HG03045 (cell line): Measurements from ENCODE around the gene PIGL.
"Not testable (repeated sequence)": the region's sequence is repeated elsewhere in the genome, so short reads cannot be mapped to it uniquely, and the experiment has no call there.

ENCODE experiments used
- ATAC-seq: cut with Tn5 transposase; IDR thresholded peaks from one replicate; pipeline ENCODE4 v1.9.1; 2021; ENCODE audit warnings: mild to moderate bottlenecking, moderate library complexity; ENCODE audit not compliant: unreplicated experiment

PIGL gene

GRCh38 chr17:16304830-16305229 is 87.8 kb downstream of the PIGL start:
- ATAC-seq = no peak

GRCh38 chr17:16306211-16306610 is 89.2 kb downstream of the PIGL start:
- ATAC-seq = no peak

DNA sequence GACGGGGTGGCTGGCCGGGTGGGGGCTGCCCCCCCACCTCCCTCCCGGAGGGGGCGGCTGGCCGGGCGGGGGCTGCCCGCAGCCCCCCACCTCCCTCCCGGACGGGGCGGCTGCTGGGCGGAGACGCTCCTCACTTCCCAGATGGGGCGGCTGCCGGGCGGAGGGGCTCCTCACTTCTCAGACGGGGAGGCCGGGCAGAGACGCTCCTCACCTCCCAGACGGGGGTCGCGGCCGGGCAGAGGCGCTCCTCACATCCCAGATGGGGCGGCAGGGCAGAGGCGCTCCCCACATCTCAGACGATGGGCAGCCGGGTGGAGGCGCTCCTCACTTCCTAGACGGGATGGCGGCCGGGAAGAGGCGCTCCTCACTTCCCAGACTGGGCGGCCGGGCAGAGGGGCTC is 95.1 kb downstream of the PIGL start:
- not testable (repeated sequence) for ATAC-seq

DNA sequence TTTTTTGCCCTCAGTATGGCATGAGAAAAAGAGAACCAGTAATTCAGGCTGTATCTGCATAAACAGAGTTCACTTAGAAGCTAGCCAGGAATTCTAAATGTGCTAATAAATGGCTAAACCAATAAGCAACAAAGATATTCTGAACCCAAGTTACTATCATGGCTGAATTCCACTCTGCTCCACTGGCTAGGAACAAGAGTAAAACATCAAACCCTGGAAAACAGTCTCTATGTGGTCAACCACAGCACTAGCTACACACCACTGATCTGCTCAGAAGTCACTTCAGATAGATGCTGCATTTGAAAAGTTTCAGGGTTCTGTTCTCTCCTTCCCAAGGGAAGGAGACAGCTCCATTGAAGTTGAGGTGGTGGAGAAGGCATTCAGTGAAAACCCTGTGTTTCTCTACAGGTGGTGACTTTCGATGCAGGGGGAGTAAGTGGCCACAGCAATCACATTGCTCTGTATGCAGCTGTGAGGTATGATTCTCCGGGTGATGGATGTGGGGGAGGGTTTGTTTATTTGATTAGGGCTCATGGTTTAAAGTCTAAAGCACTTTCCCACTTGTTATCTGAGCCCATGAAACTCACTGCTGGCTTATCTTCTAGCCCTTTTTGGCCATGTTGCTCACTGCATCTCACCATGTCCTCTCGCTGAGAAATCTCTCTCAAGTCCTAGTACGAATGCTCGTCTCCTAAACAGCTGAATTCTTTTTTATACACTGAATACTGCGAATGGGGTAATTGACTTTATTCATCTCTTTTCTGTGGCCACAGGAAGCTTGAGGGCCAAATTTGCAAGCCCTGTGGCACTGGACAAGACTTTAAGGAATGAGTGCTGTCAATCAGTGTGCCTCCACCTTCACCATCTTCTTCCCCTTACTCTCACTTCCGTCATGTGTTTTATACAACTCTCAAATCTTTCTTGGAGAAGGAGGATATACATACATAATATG is 96.4 kb downstream of the PIGL start:
- no peak for ATAC-seq

DNA sequence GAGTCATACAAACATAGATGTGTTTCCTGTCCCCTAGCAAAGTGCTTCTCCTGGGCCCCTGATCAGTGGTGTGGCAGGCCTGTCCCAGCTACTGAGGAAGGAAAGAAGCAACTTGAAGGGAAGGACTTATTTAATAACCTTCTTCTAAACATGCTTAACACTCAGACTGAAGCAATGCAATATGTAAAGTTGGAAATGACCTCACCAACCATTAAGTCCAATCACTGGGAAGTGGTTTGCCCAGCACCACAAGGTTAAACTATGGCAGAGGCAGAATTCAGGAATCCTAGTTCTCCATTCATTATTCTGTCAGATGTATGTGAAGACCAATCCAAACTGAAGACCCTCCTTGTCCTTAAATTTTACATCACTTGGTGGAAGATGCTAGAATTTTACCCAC is 97.2 kb downstream of the PIGL start:
- ATAC-seq = no peak

GRCh38 chr17:16314859-16315258 is 97.8 kb downstream of the PIGL start:
- no peak for ATAC-seq

GRCh38 chr17:16319969-16320368 is 103.0 kb downstream of the PIGL start:
- ATAC-seq = no peak

GRCh38 chr17:16322636-16323035 is 105.6 kb downstream of the PIGL start:
- ATAC-seq = no peak

GRCh38 chr17:16325964-16326363 is 109.0 kb downstream of the PIGL start:
- no peak for ATAC-seq

GRCh38 chr17:16327018-16327417 is 110.0 kb downstream of the PIGL start:
- ATAC-seq = no peak

GRCh38 chr17:16328997-16329396 is 112.0 kb downstream of the PIGL start:
- ATAC-seq = no peak

DNA sequence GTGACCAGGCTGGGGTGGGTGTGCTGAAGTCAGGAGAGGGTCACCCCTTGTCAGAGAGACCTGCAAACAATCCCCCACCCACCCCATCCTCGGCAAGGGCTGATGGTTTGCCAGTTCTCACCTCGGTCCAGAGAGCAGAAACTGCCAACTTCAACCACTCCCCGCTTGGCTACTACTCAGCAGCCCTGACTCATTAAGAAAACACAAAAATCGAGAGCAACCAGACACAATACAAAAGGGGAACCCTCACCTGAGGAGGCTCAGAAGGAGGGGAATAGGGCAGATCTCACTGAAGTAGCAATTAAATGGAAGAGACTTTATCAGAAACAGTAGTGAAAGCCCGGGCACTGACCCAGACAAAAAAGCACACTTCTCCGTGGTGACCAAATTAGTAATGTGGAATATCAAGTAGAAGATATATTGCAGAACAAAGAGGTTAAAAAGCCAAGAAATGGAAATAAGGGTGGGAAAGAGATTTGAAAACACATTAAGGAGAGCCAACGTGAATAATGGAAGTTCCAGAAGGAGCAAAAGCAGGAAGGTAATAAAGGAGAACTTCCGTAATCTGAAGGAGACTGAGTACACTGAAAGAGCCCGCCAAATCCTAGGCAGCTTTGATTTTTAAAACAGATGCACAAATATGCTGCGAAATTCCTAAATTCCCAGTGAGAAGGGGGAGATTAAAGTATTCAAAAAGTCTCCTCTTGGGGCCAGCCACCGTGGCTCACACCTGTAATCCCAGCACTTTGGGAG is 112.7 kb downstream of the PIGL start:
- no peak for ATAC-seq

- ATAC-seq = no peak
Measured at GRCh38 chr17:16338391-16338790, 121.4 kb downstream of the PIGL start.

DNA sequence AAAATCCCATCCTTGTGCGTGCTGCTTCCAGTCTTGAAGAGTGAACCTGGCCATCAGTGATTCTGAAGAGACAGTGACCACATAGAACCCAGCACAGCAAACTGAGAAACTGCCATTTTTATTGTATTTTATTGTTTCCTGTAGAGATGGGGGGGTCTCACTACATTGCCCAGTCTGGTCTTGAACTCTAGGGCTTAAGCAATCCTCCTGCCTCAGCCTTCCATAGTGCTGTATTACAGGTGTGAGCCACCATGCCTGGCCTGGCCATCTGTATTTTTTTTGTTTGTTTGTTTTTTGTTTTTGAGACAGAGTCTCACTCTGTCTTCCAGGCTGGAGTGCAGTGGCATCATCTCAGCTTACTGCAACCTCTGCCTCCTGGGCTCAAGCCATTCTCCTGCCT is 122.4 kb downstream of the PIGL start:
- ATAC-seq = no peak

GRCh38 chr17:16339959-16340358 is 122.9 kb downstream of the PIGL start:
- no peak for ATAC-seq

GRCh38 chr17:16342979-16343378 is 126.0 kb downstream of the PIGL start:
- ATAC-seq = no peak

- no peak for ATAC-seq
Measured at GRCh38 chr17:16343569-16343968, 126.6 kb downstream of the PIGL start.

- ATAC-seq = no peak
Measured at GRCh38 chr17:16345565-16345964, 128.6 kb downstream of the PIGL start.

GRCh38 chr17:16346721-16347271 is 129.8 kb downstream of the PIGL start:
- no peak for ATAC-seq

DNA sequence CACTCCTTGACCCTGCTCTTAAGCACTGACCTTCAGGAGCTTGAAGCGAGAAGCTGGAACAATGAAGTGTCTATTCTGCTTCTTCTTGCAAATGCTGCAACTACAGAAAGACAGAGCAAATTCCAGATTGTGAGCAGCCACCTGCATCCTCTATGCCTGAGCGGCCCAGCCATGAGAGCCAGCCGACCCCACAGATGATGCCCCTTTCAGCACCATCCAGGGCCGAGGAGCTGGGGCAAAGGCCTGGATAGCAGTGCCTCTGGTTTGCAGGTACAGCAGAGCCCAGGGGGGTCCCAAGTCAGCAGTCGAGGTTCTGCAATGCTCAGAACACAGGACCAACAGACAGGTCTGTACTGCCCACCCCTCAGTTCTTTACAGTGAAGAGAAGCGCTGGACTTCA is 131.6 kb downstream of the PIGL start:
- ATAC-seq = no peak

- no peak for ATAC-seq
Measured at GRCh38 chr17:16349431-16349830, 132.4 kb downstream of the PIGL start.

GRCh38 chr17:16351831-16352230 is 134.8 kb downstream of the PIGL start:
- no peak for ATAC-seq
